ENCODE data around the gene TAGLN. TPM values are rescaled to one million over a fixed set of nuclear protein-coding genes. Genes with fewer than 3 reads are reported as not detected.

TAGLN gene
- polyA plus RNA-seq, 1 of the 3 experiments (the other 2 are of a cell fraction), result 519 TPM

DNA sequence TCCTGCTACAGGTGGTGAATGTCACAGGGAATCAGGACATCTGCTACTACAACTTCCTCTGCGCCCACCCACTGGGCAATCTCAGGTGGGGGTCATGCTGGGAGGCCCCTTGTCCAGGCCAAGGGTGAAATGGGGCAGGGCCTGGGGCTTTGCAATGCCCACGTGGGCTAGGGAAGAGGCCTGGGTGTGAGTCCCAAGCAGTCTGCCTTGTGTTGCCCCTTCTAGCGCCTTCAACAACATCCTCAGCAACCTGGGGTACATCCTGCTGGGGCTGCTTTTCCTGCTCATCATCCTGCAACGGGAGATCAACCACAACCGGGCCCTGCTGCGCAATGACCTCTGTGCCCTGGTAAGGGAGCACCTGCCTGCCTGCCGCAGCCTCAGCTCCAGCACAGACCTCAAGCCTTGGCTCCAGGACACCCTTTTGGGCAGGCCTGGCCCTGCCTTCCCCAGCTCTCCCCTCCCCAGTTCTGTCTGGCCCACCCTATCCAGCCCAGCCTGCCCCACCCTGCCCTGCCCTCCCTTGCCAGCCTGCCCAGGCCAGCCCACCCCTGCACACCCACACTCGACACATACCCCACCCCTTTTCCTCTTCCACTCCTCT, 9.1 kb upstream of the TAGLN start:
- no peaks in the 10 kb centered on the region for H3K9me3 ChIP-seq
- H3K27ac ChIP-seq (ENCODE audit: low read depth in 2 of 2, low read length in 1 of 2), result no peak overlapping the region
- H3K4me2 ChIP-seq, result no peak overlapping the region
- DNase-seq, result peak; percentile 13
- no peak overlapping the region for H2AFZ ChIP-seq (ENCODE audit: low read depth)
- no peak for TF ChIP-seq EP300 (IDR thresholded peaks at IDR 0.05; ENCODE audit: borderline replicate concordance in 1 of 2, low read depth in 1 of 2, low read length in 1 of 2)
- TF ChIP-seq, protein P1, sequence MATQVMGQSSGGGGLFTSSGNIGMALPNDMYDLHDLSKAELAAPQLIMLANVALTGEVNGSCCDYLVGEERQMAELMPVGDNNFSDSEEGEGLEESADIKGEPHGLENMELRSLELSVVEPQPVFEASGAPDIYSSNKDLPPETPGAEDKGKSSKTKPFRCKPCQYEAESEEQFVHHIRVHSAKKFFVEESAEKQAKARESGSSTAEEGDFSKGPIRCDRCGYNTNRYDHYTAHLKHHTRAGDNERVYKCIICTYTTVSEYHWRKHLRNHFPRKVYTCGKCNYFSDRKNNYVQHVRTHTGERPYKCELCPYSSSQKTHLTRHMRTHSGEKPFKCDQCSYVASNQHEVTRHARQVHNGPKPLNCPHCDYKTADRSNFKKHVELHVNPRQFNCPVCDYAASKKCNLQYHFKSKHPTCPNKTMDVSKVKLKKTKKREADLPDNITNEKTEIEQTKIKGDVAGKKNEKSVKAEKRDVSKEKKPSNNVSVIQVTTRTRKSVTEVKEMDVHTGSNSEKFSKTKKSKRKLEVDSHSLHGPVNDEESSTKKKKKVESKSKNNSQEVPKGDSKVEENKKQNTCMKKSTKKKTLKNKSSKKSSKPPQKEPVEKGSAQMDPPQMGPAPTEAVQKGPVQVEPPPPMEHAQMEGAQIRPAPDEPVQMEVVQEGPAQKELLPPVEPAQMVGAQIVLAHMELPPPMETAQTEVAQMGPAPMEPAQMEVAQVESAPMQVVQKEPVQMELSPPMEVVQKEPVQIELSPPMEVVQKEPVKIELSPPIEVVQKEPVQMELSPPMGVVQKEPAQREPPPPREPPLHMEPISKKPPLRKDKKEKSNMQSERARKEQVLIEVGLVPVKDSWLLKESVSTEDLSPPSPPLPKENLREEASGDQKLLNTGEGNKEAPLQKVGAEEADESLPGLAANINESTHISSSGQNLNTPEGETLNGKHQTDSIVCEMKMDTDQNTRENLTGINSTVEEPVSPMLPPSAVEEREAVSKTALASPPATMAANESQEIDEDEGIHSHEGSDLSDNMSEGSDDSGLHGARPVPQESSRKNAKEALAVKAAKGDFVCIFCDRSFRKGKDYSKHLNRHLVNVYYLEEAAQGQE (IDR thresholded peaks at IDR 0.05; ENCODE audit: low read depth, low read length), result no peak
- TF ChIP-seq RXRA (IDR thresholded peaks at IDR 0.05; ENCODE audit: borderline replicate concordance, low read depth), result no peak
- TF ChIP-seq, protein P2, sequence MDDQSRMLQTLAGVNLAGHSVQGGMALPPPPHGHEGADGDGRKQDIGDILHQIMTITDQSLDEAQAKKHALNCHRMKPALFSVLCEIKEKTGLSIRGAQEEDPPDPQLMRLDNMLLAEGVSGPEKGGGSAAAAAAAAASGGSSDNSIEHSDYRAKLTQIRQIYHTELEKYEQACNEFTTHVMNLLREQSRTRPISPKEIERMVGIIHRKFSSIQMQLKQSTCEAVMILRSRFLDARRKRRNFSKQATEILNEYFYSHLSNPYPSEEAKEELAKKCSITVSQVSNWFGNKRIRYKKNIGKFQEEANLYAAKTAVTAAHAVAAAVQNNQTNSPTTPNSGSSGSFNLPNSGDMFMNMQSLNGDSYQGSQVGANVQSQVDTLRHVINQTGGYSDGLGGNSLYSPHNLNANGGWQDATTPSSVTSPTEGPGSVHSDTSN (IDR thresholded peaks at IDR 0.05), result no peak
- TF ChIP-seq, protein P3, sequence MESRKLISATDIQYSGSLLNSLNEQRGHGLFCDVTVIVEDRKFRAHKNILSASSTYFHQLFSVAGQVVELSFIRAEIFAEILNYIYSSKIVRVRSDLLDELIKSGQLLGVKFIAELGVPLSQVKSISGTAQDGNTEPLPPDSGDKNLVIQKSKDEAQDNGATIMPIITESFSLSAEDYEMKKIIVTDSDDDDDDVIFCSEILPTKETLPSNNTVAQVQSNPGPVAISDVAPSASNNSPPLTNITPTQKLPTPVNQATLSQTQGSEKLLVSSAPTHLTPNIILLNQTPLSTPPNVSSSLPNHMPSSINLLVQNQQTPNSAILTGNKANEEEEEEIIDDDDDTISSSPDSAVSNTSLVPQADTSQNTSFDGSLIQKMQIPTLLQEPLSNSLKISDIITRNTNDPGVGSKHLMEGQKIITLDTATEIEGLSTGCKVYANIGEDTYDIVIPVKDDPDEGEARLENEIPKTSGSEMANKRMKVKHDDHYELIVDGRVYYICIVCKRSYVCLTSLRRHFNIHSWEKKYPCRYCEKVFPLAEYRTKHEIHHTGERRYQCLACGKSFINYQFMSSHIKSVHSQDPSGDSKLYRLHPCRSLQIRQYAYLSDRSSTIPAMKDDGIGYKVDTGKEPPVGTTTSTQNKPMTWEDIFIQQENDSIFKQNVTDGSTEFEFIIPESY (IDR thresholded peaks at IDR 0.05; ENCODE audit: borderline replicate concordance, low read depth), result no peak
- TF ChIP-seq YY1 (IDR thresholded peaks at IDR 0.05; ENCODE audit: low read depth), result no peak
- peaks cover 0 to 17% of the 10 kb centered on the region in 2 experiments for H3K36me3 ChIP-seq (replicated peaks in 1 of 2; ENCODE audit: control insufficient read depth in 1 of 2, insufficient read depth in 2 of 2, low read length in 1 of 2)
- H3K4me3 ChIP-seq (ENCODE audit: low read depth in 2 of 2, low read length in 1 of 2), result no peak overlapping the region
- H4K20me1 ChIP-seq (ENCODE audit: insufficient read depth), result no peaks in the 10 kb centered on the region
- CTCF ChIA-PET, result interaction anchor here (1.5 kb wide), 1 partner anchor 12 kb away, joined by 3 read pairs; no protein-coding TSS in a partner anchor
- no peaks in the 10 kb centered on the region for H3F3A ChIP-seq (replicated peaks; ENCODE audit: insufficient read depth)
- H3K9ac ChIP-seq, result no peak overlapping the region
- no peaks in the 10 kb centered on the region for H3K9me2 ChIP-seq
- POLR2A ChIA-PET, result no interaction called here
- no peaks in the 10 kb centered on the region for H3K79me2 ChIP-seq (ENCODE audit: insufficient read depth)
- no peaks in the 10 kb centered on the region for H3K4me1 ChIP-seq (ENCODE audit: control insufficient read depth in 1 of 2, insufficient read depth in 2 of 2, low read depth in 1 of 2, low read length in 1 of 2)
- WGBS (ENCODE audit: low lambda C conversion rate), result 80% methylated on average over 6 of the region's 8 CpGs
- H3K27me3 ChIP-seq (ENCODE audit: insufficient read depth), result no peaks in the 10 kb centered on the region

DNA sequence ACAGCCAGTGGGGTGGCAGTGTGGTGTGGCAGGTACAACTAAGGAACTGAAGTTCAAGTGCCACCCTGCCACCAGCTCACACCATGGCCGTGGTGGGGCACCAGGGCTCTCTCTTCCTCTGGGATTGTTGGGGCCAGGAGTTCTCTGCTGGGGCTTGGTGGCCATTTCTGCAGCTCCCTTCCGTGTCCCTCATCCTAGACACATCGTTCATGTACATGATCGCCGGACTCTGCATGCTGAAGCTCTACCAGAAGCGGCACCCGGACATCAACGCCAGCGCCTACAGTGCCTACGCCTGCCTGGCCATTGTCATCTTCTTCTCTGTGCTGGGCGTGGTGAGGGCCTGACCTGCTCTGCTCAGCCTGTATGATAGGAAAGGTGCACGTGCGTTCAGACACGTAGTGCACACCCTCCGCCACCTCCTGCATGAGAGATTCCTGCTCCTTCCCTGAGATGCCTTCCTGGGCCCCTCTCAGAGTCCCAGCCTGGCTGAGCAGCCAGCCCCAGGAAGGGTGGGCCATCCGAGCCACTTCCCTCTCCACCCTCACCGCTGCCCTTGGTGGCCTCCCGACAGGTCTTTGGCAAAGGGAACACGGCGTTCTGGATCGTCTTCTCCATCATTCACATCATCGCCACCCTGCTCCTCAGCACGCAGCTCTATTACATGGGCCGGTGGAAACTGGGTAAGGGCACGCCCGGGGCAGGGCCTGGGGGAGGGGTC, 7.3 kb upstream of the TAGLN start:
- ChIA-PET POLR2A (no interaction called here), CTCF (interaction anchor here (1.0 kb wide), 1 partner anchor 11 kb away, joined by 3 read pairs; no protein-coding TSS in a partner anchor)
- Histone ChIP-seq H4K20me1 (ENCODE audit: insufficient read depth) (no peaks in the 10 kb centered on the region), H3K4me2 (no peak overlapping the region), H3K36me3 (replicated peaks in 1 of 2; ENCODE audit: control insufficient read depth in 1 of 2, insufficient read depth in 2 of 2, low read length in 1 of 2) (peaks cover 0 to 17% of the 10 kb centered on the region in 2 experiments), H3F3A (replicated peaks; ENCODE audit: insufficient read depth) (no peaks in the 10 kb centered on the region), H3K9ac (no peak overlapping the region), H3K9me2 (no peaks in the 10 kb centered on the region), H3K27ac (ENCODE audit: low read depth in 2 of 2, low read length in 1 of 2) (no peak overlapping the region), H3K4me1 (ENCODE audit: control insufficient read depth in 1 of 2, insufficient read depth in 2 of 2, low read depth in 1 of 2, low read length in 1 of 2) (no peaks in the 10 kb centered on the region), H2AFZ (ENCODE audit: low read depth) (no peak overlapping the region), H3K9me3 (no peaks in the 10 kb centered on the region), H3K27me3 (ENCODE audit: insufficient read depth) (no peaks in the 10 kb centered on the region), H3K4me3 (ENCODE audit: low read depth in 2 of 2, low read length in 1 of 2) (no peak overlapping the region), H3K79me2 (ENCODE audit: insufficient read depth) (no peaks in the 10 kb centered on the region)
- 93% methylated on average over 17 of the region's 26 CpGs for WGBS (ENCODE audit: low lambda C conversion rate)
- no peak for DNase-seq
- TF ChIP-seq EZH2phosphoT487 (IDR thresholded peaks at IDR 0.05; ENCODE audit: borderline replicate concordance, low read depth) (no peak), YY1 (IDR thresholded peaks at IDR 0.05; ENCODE audit: low read depth) (no peak), MXI1 (IDR thresholded peaks at IDR 0.05; ENCODE audit: low read depth, low read length) (no peak), RCOR1 (IDR thresholded peaks at IDR 0.05; ENCODE audit: low read length) (no peak), RFX5 (IDR thresholded peaks at IDR 0.05; ENCODE audit: low read length) (no peak), FOXJ3 (CRISPR knock-in tag; IDR thresholded peaks at IDR 0.05) (no peak), CHD2 (IDR thresholded peaks at IDR 0.05; ENCODE audit: low read length, partially characterized antibody) (no peak), JUND (IDR thresholded peaks at IDR 0.05) (no peak), RXRA (IDR thresholded peaks at IDR 0.05; ENCODE audit: borderline replicate concordance, low read depth) (no peak)
- TF ChIP-seq, protein P3 (IDR thresholded peaks at IDR 0.05; ENCODE audit: borderline replicate concordance, low read depth), result no peak
- TF ChIP-seq, protein P4, sequence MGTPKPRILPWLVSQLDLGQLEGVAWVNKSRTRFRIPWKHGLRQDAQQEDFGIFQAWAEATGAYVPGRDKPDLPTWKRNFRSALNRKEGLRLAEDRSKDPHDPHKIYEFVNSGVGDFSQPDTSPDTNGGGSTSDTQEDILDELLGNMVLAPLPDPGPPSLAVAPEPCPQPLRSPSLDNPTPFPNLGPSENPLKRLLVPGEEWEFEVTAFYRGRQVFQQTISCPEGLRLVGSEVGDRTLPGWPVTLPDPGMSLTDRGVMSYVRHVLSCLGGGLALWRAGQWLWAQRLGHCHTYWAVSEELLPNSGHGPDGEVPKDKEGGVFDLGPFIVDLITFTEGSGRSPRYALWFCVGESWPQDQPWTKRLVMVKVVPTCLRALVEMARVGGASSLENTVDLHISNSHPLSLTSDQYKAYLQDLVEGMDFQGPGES (IDR thresholded peaks at IDR 0.05; ENCODE audit: low read depth, low read length), result no peak
